HL-60/S4 (cell line): ENCODE measurements around the gene CNDP1.

ENCODE experiments used
- in situ Hi-C: fragments of 300-500 bp; cut with MboI; formaldehyde crosslinking; loops from 2 replicates; pipeline ENCODE4 v1.14.3; 2022; ENCODE audit warnings: low sequenced_read_pairs

The CNDP1 gene

DNA sequence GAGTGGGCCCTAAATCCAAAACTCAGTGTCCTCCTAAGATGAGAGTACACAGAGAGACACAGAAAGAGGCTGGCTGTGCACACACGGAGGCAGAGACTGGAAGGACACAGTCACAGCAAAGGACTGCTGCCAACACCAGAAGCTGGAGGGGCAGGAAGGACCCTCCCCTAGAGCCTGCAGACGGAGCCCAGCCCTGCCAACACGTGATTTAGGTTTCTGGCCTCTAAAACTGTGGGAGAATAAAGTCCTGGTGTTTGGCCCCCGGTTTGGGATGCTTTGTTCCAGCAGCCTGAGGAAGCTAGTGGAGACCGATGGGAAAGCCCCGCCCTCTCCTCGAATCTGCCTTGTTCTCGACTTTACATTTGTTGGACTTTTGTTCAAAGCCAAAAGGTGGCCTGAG is 10.6 kb downstream of the CNDP1 start:
- in situ Hi-C loops = no loop called here

DNA sequence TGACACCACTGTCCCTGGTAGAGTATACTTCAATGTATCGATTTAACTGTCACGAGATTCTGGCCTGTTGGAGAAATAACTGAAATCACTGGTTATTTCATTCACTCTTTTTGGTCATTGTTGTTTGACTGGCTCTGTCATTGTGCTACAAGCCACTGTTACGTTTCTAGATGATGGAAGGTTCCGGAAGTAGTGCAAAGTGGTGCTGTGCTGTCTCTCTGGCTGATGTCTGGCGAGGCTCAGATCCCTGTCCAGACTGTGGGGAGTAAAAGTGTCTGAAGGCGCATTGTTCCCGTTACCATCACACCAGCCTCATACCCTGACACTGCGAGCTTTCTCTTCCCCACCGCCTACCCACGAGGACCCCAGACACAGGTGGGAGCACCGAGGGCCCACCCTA is 11.7 kb downstream of the CNDP1 start:
- in situ Hi-C loops = no loop called here

DNA sequence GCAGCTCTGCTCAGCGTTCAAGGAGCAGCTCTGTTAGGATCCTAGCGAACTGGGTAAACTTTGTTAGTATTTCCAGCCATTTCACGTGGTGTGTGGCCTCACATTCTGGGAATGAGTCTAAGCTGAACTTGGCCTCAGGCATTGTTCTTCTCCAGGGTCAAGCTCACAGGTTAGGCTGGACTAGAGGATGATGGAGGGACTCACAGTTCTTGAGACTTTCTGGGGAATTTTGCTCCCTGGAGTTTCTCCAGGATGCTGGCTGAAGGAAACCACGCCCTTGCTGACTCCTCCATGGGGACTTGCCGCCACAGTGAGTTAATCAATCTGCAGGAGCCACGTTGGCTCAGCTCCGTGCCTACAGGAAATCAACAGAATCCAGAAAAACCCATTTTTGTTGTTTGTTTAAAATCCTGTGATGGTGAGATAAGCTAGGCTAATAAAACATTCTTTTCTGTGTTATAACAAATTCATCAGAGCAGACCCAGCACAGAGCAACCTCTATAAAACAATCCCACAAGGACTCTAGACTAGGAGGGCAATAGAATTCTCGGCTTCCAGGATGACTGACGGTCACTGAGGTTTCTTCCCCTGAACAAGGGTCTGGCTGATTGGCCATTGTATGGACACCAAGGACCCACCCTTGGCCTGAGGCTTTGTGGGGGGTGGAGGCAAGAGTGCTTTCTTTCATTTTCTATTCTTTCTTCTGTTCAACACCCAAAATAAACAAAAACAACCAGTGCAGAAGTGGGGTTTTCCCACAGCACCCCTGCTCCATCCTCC is 12.6 kb downstream of the CNDP1 start:
- in situ Hi-C loops = no loop called here

DNA sequence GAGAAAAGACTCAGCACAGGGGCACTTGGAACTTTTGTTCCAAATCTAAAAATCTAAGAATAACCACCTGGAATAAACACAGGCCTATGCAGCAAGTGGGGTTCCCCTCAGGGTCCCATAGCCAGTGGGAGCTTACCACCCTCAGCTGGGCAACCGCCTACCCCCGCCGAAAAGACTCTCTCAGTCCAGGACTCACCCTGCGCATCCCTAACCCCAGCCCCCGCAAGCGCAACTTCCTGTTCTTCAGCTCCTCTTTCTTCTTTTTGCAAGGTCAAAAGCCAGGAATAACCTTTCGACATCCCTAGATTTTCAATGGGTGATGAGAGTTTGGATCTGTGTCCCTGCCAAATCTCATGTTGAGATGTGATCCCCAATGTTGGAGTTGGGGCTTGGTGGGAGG is 13.6 kb downstream of the CNDP1 start:
- in situ Hi-C loops = no loop called here

DNA sequence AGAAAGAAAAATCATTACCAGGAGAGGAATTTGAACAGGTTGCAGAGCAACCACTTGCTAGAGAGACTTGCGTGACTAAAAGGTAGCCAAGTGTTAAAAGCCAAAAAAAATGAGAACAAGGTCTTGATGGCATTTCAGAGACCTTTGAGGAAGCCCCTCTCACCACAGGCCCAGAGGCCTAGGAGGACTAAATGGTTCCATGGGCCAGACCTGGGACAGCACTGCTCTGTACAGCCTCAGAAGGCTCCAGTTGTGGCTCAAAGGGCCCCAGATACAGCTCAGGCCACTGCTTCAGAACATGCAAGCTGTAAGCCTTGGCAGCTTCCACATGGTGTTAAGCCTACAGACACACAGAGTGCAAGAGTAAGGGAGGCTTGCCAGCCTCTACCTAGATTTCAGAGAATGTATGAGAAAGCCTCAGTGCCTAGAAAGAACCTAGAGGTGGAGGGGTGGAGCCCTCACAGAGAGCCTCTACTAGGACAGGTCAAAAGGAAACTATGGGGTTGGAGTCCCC is 15.3 kb downstream of the CNDP1 start:
- in situ Hi-C loops = loop anchor here (25.0 kb wide), 2 partner anchors 187 to 362 kb away; no protein-coding TSS in a partner anchor

DNA sequence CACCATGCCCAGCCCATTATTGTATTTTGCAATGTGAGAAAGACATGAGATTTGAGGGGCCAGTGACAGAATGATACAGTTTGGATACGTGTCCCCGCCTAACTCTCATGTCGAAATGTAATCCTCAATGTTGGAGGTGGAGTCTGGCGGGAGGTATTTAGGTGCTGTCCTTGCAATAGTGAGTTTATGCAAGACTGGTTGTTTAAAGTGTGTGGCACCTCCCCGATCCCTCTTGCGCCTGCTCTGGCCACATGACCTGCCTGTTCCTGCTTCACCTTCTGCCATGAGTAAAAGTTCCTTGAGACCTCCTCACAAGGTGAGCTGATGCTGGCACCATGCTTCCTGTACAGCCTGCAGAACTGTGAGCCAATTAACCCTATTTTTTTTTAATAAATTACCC is 16.6 kb downstream of the CNDP1 start:
- in situ Hi-C loops = loop anchor here (25.0 kb wide), 2 partner anchors 189 to 364 kb away; no protein-coding TSS in a partner anchor

DNA sequence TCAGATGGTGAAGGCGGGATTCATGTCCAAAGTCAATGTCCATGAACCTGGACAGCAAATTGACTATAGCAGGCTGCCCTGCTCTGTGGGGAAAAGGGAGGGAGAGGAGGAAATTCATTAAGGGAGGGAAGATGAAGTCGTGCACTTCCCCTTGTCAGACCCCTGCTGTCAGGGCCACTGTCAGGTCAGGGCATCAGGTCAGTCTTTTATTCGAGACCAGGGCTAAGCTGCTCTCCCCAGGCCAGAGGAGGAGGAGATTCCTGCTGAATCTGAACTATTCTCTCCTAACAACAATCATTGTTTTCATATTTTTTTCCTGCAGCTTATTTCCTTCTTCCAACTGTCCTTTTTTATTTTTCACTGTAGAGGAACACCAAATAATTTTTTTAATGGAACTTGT is 17.2 kb downstream of the CNDP1 start:
- in situ Hi-C loops = loop anchor here (25.0 kb wide), 2 partner anchors 189 to 364 kb away; no protein-coding TSS in a partner anchor

DNA sequence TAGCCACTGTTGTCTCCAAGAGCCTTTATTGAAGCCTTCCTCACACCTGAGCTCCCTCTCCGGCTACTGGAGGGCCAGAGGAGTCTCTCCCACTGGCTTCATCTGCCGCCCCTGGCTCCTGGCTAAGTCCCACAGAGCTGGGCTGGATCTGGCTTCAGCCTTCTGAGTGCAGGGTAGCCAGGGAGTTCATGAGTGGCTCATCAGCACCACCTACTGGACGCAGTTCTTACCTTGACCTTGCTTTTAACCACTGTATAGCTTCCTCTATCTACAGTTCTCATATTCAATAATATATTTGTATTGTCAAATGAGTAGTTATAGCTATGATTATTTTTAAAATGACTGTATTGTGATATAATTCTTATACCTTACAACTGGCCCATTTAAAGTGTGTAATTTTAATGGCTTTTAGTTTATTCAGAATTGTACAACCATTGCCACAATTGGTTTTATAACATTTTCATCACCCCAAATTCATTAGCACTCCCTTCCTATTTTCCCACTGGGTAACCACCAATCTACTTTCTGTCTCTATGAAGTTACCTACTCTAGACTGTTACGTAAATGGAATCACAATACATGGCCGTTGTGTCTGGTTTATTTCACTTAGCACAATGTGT is 17.7 kb downstream of the CNDP1 start:
- in situ Hi-C loops = loop anchor here (25.0 kb wide), 2 partner anchors 190 to 365 kb away; no protein-coding TSS in a partner anchor

DNA sequence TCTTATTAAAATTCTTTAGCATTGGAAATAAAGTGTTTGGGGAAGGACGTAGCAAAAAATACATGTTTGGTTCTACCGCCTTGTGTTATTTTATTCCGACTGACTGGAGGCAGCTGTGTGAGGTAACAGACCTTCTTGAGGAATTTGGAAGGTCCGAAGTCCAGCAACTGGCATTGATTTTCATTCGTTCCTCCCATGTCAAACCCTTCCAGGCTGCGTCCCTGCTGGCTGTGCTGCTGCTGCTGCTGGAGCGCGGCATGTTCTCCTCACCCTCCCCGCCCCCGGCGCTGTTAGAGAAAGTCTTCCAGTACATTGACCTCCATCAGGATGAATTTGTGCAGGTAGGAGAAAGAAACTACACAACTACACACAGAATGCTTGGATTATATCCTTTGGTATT is 21.8 kb downstream of the CNDP1 start:
- in situ Hi-C loops = loop anchor here (25.0 kb wide), 2 partner anchors 194 to 369 kb away; no protein-coding TSS in a partner anchor

DNA sequence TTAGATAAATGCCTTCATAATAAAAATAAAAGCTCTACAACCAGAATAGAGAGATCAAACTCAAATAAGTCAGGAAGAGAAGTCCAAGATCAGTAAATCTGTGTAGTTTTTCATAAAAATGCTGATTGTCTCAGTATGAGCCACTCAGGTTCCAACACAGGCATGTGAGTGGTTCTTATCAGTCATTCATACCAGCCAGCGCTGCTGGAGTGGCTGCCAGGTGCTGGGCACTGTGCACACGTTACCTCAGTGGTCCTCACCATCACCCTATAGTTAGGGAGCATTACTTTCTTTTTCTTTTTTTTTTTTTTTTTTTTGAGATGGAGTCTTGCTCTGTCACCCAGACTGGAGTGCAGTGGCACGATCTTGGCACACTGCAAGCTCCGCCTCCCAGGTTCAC is 23.8 kb downstream of the CNDP1 start:
- in situ Hi-C loops = loop anchor here (25.0 kb wide), 2 partner anchors 196 to 371 kb away; no protein-coding TSS in a partner anchor

DNA sequence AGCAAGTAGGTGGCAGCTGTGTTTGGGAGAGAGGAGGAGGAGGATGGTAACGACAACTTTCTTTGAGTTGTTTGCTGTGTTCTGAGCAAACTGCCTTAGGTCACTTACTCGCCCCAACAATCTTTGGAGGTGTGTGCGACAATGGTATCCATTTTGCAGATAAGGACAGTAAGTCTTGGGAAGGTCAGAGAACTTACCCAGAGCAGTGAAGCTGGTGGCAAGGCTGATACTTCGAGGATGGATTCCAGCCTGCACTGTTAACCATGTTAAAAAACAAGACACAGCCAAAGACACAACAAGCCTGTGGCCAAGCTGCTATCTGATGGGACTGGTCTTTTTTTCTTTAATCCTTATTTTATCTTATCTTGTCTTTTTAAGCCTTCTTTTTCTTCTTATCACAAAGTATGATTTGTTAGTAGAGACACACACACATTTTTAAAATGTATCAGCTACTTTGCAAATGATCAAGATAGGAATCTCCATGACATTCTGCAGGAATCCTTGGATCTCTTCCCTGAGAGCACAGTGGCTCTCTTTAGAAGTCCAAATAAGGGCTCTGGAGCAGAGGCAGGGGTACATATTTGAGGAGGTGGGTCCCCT is 27.9 kb downstream of the CNDP1 start:
- in situ Hi-C loops = loop anchor here (25.0 kb wide), 2 partner anchors 200 to 375 kb away; no protein-coding TSS in a partner anchor

DNA sequence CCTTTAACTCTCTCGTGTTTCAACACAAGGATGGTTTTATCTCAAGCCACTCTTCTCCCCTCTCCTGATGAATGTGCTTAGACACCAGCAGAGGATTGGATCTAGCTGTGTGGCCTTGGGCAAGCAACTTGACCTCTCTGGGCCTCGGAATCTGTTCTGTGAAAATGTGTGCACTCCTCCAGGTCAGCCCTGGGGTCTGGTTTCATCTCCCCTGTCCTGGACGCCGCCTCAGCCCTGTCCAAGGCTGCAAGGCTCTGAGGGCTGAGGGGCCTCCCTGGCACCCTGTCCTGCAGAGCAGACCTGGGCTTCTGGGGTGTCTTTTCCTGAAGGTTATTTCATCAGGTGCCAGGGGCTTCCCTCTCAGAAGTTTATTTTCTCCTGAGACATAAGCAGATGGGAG is 28.5 kb downstream of the CNDP1 start:
- in situ Hi-C loops = loop anchor here (25.0 kb wide), 2 partner anchors 200 to 375 kb away; no protein-coding TSS in a partner anchor

DNA sequence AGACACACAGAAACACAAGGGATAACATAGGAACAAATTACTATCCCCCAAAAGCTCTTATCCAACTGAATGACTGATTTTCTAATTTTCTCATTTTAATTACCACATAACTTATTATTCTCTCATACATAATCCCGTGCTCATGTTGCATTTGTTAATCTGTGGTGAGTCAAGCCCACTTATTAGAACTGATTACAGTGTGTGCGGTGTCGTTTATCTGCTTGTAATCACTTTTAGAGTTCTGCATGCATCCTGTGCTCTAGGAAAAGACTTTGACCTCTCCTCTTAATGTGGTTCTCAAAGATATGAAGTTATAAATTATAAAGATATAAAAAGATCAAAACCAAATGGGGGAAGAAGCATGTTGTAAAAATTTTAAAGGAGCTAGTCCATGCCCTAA is 29.7 kb downstream of the CNDP1 start:
- in situ Hi-C loops = loop anchor here (25.0 kb wide), 2 partner anchors 202 to 377 kb away; no protein-coding TSS in a partner anchor

DNA sequence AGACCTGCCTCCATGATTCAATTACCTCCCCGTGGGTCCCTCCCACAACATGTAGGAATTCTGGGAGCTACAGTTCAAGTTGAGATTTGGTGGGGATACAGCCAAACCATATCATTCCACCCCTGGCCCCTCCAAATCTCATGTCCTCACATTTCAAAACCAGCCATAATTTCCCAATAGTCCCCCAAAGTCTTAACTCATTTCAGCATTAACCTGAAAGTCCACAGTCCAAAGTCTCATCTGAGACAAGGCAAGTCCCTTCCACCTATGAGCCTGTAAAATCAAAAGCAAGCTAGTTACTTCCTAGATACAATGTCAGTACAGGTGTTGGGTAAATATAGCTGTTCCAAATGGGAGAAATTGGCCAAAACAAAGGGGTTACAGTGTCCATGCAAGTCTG is 30.9 kb downstream of the CNDP1 start:
- in situ Hi-C loops = loop anchor here (25.0 kb wide), 2 partner anchors 203 to 378 kb away; no protein-coding TSS in a partner anchor

DNA sequence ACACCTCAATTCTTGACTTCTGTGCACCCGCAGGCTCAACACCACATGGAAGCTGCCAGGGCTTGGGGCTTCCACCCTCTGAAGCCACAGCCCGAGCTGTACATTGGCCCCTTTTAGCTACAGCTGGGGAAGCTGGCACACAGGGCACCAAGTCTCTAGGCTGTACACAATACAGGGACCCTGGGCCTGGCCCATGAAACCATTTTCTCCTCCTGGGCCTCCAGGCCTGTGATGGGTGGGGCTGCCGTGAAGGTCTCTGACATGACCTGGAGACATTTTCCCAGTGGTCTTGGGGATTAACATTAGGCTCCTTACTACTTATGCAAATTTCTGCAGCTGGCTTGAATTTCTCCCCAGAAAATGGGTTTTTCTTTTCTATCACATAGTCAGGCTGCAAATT is 31.7 kb downstream of the CNDP1 start:
- in situ Hi-C loops = loop anchor here (25.0 kb wide), 2 partner anchors 204 to 379 kb away; no protein-coding TSS in a partner anchor

DNA sequence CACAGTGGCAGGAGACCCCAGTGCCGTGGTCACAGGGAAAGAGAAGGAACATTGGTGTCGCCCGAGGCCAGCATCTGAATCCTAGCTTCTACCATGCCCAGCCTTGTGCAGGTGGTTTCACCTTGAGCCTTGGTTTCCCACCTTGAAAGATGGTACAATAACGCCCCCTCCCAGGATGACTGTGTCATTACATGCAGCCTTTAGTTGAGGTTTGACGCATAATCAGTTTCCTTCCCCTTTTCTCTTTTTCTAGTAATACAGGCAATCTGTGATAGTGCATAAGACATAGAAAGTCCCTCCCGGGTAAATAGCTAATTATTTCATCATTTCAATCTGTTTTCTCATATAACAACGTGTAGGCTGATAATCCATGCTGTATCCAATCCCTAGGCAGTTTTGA is 33.5 kb downstream of the CNDP1 start:
- in situ Hi-C loops = loop anchor here (25.0 kb wide), 2 partner anchors 206 to 381 kb away; no protein-coding TSS in a partner anchor

DNA sequence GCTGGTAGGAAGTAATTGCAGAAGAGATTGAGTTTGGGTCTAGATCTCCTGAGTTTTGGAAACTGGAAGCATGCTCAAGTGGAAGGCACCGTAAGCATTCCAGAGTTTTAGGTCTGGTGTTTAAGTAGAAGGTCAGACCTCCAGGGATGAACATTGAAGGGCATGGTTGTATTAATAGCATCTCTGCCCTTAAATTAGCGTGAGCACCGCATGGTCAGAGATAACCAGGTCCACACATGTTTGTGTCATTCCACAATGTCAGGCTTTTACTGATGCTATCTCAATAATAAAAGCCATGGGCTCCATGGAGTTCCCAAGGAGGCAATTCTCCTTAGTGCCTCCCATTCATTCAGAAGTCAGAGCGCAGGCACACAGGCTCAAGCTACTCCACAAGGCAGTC is 35.1 kb downstream of the CNDP1 start:
- in situ Hi-C loops = loop anchor here (25.0 kb wide), 2 partner anchors 207 to 382 kb away; no protein-coding TSS in a partner anchor

DNA sequence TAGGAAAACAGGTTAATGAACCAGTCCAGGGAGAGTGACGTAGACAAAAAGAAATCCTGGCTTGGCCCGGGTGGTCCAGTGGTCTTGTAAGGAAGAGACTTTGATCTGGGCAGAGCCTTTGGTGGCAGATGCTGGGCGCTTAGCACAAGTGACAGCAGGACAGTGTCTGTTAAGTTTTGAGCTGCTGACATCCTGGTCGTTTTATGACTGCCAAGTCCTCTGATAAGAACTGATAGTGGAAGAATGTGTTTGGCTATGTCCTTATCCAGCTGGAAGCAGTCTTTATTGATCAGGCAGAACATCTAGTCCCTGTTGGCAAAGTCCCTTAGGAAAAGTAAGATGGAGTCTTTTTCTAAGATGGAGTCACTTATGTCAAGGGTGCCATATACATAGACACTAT is 36.0 kb downstream of the CNDP1 start:
- in situ Hi-C loops = loop anchor here (25.0 kb wide), 2 partner anchors 208 to 383 kb away; no protein-coding TSS in a partner anchor

DNA sequence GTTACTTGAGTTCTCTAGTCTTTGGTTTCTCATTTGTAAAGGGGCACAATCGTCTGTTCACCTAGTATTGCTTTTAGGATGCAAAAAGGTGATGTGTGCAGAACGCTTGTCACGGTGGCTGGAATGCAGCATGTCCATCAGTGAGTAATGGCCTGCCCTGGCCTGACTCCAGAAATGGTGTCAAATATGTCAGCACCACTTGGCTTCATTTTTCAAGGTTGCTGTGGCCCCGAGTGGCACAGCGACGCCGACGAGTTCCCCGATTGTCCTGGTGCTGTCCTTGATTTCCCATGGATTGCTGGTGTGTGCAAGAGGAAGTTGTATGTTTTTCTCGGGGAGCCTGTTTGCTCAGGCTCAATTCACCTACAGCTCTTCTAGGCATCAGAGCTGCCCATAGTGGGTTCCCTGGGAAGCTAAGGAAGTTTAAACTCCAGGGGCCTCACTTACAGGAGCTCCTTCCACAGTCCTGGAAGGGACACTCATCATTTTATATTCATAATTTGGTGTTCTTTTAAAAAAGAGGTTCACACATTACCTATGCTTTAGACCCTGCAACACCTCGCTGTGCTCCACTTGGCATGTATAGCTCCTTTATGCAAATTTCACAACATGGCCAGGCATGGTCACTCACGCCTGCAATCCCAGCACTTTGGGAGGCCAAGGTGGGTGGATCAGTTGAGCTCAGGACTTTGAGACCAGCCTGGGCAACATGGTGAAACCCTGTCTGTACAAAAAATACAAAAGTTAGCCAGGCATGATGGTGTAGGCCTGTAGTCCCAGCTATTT is 37.8 kb downstream of the CNDP1 start:
- in situ Hi-C loops = loop anchor here (25.0 kb wide), 2 partner anchors 210 to 385 kb away; no protein-coding TSS in a partner anchor

DNA sequence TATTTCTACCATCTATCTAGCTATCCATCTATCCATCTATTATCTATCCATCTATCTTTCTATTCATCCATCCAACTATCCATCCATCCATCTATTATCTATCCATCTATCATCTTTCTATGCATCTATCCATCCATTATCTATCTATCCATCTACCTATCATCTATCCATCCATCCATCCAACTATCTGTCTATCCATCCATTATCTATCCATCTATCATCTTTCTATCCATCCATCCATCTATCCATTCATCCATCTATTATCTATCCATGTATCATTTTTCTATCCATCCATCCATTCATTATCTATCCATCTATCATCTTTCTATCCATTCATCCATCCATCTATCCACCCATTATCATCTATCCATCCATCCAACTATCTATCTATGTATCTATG is 38.8 kb downstream of the CNDP1 start:
- in situ Hi-C loops = loop anchor here (25.0 kb wide), 2 partner anchors 211 to 386 kb away; no protein-coding TSS in a partner anchor
